Cardiac septum (tissue), 1 donor: ENCODE measurements around the gene TM4SF1. TPM values are rescaled to one million over a fixed set of nuclear protein-coding genes. Genes with fewer than 3 reads are reported as not detected.
A peak's percentile ranks its signal among the peaks of the same experiment; 100 is the strongest.
"Not testable (repeated sequence)": the region's sequence is repeated elsewhere in the genome, so short reads cannot be mapped to it uniquely, and the experiment has no call there.

Source experiments
- DNase-seq: peaks from one replicate; pipeline ENCODE4 v3.0.0-alpha.2; 2020; ENCODE audit warnings: low spot score
- intact Hi-C: fragments of 100-400 bp; cut with DNase I; formaldehyde crosslinking; loops from one replicate; pipeline ENCODE4 v1.14.0; 2022
- total RNA-seq: library from RNA; stranded (reverse); fragmentation: NEBNext Ultra II Directional; extraction: Animal tissue kit (Norgen Biotek cat#: 25700); gene quantifications from one replicate; pipeline ENCODE4 v1.2.1, GENCODE V29; 2021
- donor health status: DM: no; HTN: no; CAD: no.

Gene TM4SF1
- total RNA-seq, 1 donor from 2014 or later: 84.7 TPM

DNA sequence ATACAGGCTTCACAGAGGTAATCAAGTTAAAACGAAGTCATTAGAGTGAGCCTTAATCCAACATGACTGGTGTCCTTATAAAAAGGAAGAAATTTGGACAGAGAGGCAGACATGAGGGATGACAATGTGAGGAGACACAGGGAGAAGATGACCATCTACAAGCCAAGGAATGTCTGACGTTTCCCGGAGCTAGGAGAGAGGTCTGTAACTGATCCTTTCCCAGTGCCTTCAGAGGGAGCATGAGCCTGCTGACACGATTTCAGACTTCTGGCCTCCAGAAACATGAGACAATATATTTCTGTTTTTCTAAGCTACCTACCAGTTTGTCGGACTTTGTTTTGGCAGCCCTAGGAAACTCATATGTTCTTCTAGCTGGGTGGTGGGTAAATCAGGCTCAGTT lies 15.1 kb downstream of the TM4SF1 start:
- DNase-seq: no peak
- intact Hi-C loops: no loop called here

- intact Hi-C loops: no loop called here
- no peak for DNase-seq
Observed at GRCh38 chr3:149356630-149357029, 20.8 kb downstream of the TM4SF1 start.

- DNase-seq: no peak
Observed at GRCh38 chr3:149356044-149356592, 21.3 kb downstream of the TM4SF1 start.

DNA sequence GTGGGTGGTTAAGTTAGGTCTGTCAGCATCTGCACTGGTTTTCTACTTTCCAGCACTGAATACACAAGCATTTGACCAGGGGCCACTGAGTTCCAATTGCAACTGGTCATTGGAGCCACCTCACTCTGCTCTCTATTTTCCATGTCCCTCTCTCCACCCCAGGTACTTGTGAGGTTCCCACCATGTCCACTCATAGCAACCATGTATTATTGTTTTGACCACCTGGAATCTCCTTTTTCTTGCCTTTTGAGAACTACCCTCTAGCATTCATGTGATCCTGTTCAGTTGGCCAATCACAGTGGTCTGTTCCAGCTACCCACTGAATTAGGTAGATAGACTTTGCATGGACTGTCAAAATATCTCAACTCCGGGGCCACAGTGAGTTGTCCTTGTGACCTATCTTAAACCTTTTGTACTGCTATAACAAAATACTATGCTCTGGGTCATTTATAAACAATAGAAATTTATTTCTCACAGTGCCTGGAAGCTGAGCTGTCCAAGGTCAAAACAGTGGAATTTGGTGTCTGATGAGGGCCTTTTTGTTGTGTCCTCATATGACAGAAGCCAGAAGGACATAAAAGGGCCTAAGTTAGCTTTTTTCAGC lies 23.8 kb downstream of the TM4SF1 start:
- DNase-seq: no peak
- intact Hi-C loops: loop anchor here (2.0 kb wide), 1 partner anchor 39 kb away; no protein-coding TSS in a partner anchor

More at GRCh38 chr3:149356044-149356592, 21.3 kb downstream of the TM4SF1 start:
- intact Hi-C loops: no loop called here

DNA sequence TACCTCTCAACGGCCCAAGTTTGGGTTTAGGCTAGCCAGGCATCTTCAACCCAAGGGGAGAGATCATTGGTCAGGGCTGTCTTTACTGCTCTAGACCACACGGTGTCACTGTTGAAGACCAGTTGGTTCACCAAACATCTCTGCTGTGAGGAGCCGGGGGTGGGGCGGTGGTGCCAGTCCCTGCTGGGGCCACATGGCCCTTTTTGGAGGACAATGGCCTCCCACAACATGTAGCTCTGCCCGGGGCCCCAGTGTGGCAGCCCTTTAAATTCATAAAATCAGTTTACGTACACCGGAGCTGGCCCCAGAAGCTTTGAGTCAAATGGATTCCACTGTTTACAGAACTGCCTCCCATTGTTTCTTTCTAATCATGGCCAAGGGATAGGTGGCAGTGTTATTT lies 24.9 kb downstream of the TM4SF1 start:
- no peak for DNase-seq
- intact Hi-C loops: loop anchor here (1.0 to 2.0 kb wide), 2 partner anchors 40 to 128 kb away; no protein-coding TSS in a partner anchor

DNA sequence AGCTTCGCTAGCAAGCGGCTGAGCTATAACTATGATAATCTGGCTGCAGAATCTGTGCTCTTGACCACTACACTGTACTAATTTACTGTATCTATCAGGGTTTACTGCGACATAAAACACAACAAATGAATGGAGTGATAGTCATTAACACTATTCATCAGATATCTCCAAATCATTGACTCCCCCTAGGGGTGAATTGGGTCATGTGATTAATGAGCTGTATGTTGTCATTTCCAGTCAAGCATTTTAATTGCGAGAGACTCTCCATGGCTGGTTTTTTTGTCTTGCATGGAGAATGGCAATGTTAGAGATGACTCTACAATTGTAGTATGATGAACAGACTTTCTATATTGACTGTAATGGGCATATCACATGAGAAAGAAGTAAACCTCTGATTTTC lies 33.5 kb downstream of the TM4SF1 start:
- intact Hi-C loops: loop anchor here (5.0 kb wide), 1 partner anchor 387 kb away; no protein-coding TSS in a partner anchor
- DNase-seq: no peak

DNA sequence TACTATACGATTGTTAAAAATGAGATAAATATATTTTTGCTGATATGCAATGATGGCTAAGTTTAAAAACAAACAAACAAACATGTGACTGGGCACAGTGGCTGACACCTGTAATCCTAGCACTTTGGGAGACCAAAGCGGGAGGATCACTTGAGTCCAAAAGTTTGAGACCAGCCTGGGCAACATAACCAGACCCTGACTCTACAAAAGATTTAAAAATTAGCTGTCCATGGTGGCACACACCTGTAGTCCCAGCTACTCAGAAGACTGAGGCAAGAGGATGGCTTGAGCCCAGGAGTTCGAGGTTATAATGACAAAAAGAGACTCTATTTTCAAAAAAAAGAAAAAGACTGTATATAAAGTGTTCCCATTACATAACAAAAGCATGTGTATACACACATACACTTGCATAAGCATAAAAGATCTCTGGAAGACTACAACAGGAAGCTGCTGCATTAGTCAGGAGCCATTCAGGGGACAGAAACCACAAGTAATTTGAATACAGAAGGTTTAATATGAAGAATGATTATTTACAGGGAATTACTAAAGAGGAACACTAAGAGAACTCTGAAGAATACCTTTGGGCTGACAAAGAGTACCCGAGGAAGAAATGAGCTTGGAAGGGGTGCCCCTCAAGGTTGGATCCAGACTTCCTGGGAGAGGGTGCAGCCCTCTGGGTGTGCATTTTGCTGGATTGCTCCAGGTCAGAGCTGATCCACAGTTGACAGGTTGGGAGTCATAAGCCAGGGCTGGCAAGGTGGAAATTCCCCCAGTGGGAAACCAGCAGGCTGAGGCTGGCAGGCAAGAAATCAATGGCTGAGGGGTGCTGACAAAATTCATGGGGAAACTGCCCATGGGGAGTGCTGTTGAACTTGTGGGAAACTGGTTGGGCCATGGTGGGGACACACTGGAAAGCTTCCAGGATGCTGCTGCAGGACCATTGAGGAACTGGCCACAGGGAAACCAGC lies 34.8 kb downstream of the TM4SF1 start:
- intact Hi-C loops: loop anchor here (5.0 kb wide), 1 partner anchor 385 kb away; no protein-coding TSS in a partner anchor
- DNase-seq: no peak

GRCh38 chr3:149340310-149340933 lies 37.0 kb downstream of the TM4SF1 start:
- intact Hi-C loops: loop anchor here (2.0 to 5.0 kb wide), 2 partner anchors 36 to 383 kb away; partner anchors contain the start of gene TM4SF1
- DNase-seq: no peak

- intact Hi-C loops: loop anchor here (2.0 to 5.0 kb wide), 2 partner anchors 37 to 383 kb away; partner anchors contain the start of gene TM4SF1
- DNase-seq: peak; percentile 91
Observed at GRCh38 chr3:149339931-149340309, 37.5 kb downstream of the TM4SF1 start.

DNA sequence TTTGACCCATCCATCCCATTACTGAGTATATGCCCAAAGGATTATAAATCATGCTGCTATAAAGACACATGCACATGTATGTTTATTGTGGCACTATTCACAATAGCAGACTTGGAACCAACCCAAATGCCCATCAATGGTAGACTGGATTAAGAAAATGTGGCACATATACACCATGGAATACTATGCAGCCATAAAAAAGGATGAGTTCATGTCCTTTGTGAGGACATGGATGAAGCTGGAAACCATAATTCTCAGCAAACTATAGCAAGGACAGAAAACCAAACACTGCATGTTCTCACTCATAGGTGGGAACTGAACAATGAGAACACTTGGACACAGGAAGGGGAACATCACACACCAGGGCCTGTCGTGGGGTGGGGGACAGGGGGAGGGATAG lies 40.0 kb downstream of the TM4SF1 start:
- intact Hi-C loops, DNase-seq: not testable (repeated sequence)

GRCh38 chr3:149336925-149337324 lies 40.5 kb downstream of the TM4SF1 start:
- intact Hi-C loops: no loop called here
- no peak for DNase-seq

DNA sequence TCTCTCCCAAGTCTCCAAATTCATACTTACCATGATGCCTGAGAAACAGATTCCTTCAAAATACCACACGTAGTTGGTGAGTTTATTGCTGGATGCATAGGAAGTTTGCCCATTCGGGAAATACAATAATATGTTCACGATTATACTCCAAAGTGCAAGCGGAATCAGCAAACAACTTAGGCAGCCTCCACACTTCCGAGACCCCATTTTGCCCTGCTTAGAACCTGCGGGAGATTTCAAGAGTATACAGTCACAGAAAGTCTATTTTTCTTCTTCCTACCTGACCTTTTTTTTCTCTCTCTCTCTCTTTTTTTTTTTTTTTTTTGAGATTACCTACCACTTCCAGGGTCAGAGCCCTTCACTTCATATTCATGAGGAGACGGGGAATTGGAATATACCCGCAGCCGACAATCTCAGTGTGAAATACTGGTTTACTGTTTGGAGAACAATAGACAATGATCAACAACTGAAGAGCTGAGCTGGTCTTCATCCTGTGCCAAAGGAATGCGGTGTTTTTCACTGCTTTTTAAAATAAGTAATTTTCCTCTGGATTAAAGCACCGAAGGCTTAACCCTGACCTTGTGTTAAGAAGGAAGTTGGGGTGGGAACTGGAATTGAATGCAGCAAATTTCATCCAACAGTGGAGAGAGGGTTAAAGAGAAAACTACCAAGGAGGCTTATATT lies 44.1 kb downstream of the TM4SF1 start, which contains the start of gene TM4SF18:
Gene TM4SF18, minus strand, starts transcription at position 461 of the 684 bp plus-strand sequence. Its CDS starts 254 bp downstream, at position 207.
- intact Hi-C loops: no loop called here
- no peak for DNase-seq

DNA sequence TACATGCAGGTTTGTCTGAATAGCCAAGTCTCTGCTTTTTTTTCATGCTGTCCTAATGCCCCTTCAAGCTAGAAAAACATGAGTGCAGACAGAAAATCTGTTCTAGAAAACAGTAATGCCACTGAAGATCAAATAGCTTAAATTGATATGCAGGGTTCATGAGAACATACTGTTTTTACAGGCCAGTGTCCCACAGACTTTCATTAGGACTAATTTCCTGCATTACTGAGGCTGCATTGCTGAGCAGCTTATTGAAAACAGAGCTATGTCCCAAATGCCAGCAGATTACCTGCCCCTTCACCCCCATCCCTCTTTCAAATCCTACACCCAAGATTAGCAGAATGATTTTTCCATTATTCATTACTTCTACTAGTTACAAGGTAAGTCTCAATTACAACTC lies 44.7 kb downstream of the TM4SF1 start:
- DNase-seq: no peak
- intact Hi-C loops: no loop called here

GRCh38 chr3:149332227-149332765 lies 45.2 kb downstream of the TM4SF1 start:
- no peak for DNase-seq
- intact Hi-C loops: no loop called here

GRCh38 chr3:149331396-149331795 lies 46.1 kb downstream of the TM4SF1 start:
- DNase-seq: no peak
- intact Hi-C loops: no loop called here

GRCh38 chr3:149330609-149331331 lies 46.7 kb downstream of the TM4SF1 start:
- no peak for DNase-seq
- intact Hi-C loops: no loop called here

GRCh38 chr3:149327156-149327555 lies 50.3 kb downstream of the TM4SF1 start:
- intact Hi-C loops: no loop called here
- DNase-seq: no peak

GRCh38 chr3:149325581-149325980 lies 51.9 kb downstream of the TM4SF1 start:
- no peak for DNase-seq
- intact Hi-C loops: no loop called here
